ENCODE results near the gene PDE10A.
A peak's percentile ranks its signal among the peaks of the same experiment; 100 is the strongest.

The PDE10A gene

DNA sequence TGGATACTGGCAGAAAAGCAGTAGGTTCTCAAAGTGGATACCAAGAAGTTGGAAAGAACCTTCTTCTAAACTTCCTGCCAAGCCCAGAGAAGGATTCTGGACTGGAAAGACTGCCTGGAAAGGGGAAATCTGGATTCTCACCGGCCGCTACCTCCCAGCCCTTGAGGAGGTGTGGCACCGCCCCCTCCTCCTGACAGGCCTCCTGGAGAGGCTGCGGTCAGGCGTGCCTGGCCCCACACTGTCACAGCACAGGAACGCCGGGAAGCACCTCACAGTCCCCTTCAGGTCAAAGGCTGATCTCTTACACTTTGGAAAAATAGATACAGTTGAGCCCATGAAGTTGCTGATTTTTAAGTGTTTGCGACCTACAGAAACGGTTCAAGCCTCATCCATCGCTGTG, 16.3 kb upstream of the PDE10A start:
- no peak overlapping the region for H3K4me3 ChIP-seq (ENCODE audit: low read depth, low read length)
- DNase-seq (ENCODE audit: low read depth) = no peak

- no peak for DNase-seq (ENCODE audit: low read depth)
- H3K4me3 ChIP-seq (ENCODE audit: low read depth, low read length) = no peak overlapping the region
Measured at GRCh38 chr6:165678904-165679303, 15.9 kb upstream of the PDE10A start.

GRCh38 chr6:165678429-165678828, 15.4 kb upstream of the PDE10A start:
- H3K4me3 ChIP-seq (ENCODE audit: low read depth, low read length) = no peak overlapping the region
- DNase-seq (ENCODE audit: low read depth) = no peak

GRCh38 chr6:165677091-165677490, 14.1 kb upstream of the PDE10A start:
- no peak overlapping the region for H3K4me3 ChIP-seq (ENCODE audit: low read depth, low read length)
- DNase-seq (ENCODE audit: low read depth) = no peak

GRCh38 chr6:165676435-165677068, 13.5 kb upstream of the PDE10A start:
- H3K4me3 ChIP-seq (ENCODE audit: low read depth, low read length) = no peak overlapping the region
- no peak for DNase-seq (ENCODE audit: low read depth)

DNA sequence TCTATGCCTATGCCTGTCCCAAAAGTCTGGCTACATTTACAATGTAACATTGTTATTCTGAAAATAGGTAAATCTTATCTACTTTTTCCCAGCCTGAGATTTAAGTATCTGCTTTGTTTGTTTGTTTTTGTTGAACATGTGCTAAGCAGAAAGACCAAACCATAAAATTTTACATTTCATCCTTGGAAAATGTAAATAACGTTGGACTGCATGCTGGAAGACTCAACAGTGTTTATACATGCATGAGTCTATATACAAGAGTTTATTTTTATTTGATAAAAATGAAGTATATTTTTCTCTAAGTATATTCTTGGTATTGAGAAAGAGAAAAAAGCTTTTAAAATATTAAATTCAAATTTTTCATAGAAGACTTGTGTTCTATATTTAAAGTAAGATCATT, 12.1 kb upstream of the PDE10A start:
- no peak for DNase-seq (ENCODE audit: low read depth)
- no peak overlapping the region for H3K4me3 ChIP-seq (ENCODE audit: low read depth, low read length)

GRCh38 chr6:165674155-165675029, 11.4 kb upstream of the PDE10A start:
- no peak overlapping the region for H3K4me3 ChIP-seq (ENCODE audit: low read depth, low read length)
- no peak for DNase-seq (ENCODE audit: low read depth)

- no peak overlapping the region for H3K4me3 ChIP-seq (ENCODE audit: low read depth, low read length)
- no peak for DNase-seq (ENCODE audit: low read depth)
Measured at GRCh38 chr6:165671222-165671768, 8.3 kb upstream of the PDE10A start.

- no peak overlapping the region for H3K4me3 ChIP-seq (ENCODE audit: low read depth, low read length)
- no peak for DNase-seq (ENCODE audit: low read depth)
Measured at GRCh38 chr6:165668951-165669350, 5.9 kb upstream of the PDE10A start.

DNA sequence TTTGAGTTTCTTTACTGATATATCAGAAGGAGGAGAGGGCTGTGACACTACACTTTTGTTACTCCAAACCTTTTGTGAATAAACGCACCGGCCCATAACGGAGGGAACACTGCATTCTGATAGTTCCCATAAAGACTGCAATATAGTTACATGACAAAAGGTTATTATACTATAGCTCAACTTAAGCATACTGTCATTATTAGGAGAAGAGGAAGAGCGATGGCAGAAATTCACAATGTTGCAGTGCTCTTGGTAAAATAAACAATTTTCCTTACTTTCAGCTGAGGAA, 2.3 kb upstream of the PDE10A start:
- DNase-seq (ENCODE audit: low read depth) = no peak
- H3K4me3 ChIP-seq (ENCODE audit: low read depth, low read length) = no peak overlapping the region

DNA sequence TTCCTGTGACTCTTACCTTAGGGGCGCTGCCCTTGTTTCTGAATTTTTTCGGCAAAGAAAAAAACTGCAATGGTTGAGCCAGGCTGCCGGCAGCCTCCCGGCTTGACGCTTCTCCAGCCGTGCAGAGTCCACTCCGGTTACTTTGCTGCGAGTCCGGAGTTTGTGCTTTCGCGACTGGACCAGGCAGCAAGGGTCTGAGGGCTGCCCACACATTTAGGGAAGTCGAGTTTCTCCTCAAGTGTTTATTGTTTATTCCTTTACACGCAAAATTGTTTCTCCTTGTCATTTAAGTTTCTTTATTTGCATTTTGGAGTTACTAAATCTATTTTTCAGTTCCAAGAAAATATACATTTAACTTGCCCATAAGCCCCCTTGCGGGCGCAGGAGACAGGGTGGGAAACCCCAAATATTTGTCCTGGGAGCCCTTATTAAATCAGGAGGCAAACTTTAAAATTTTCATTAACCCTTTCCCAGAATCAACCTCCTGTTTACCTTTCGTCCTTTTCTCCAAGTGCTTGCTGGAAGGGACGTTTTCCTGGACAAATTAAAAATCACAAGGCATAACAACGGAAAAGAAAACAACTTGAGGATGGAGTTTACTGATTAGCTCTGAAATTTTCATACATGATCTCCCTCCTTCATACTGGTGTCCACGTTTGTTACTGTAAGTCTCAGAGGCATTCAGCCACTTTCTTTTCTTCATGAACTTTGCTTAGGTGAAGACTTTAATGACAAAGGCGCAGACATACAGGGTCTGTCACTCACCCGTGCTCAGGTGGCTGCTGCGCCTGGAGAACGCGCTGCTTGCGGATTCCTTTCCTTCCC, 1.7 kb upstream of the PDE10A start:
- peak overlapping the region; percentile 60 for H3K4me3 ChIP-seq (ENCODE audit: low read depth, low read length)
- no peak for DNase-seq (ENCODE audit: low read depth)

DNA sequence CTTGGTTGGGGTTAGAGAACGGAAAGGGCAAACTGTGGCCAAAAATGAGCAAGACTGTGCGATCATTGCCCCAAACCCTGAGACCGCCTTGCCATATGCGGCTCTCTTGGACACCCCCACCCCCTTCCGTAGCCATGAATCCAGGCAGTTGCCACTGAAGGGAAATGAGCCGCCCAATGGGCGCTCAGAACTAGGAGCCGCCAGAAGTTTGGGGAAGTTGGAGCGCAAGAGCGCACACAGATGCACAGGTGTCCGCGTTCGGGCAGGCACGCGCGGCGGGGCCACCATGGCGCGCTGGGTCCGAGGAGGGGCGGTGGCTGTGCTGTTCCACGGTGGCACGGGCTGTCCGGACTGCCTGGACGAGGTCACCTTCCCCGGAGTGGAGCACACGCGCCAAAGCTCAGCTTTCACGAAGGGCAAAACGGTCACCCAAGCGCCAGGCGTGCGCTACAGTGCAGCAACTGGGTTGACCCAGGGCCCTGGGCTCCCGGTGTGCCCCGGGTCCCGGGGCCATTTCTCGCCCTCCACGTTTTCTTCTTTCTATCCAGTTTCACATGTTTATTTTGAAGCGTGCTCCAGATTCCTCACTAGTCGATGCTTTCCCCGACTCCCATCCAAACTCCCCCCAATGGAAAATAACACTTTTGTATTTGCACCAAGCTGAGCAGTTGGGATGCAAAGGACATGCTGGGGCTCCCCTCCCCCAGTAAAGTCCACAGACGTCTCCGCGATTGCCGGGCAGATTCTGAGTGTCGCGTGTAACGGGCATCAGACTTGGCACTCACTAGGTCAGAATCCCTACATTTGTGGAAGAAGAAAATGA, 906 bp upstream of the PDE10A start:
- DNase-seq (ENCODE audit: low read depth) = no peak
- H3K4me3 ChIP-seq (ENCODE audit: low read depth, low read length) = peak overlapping the region; percentile 60

- H3K4me3 ChIP-seq (ENCODE audit: low read depth, low read length) = peak overlapping the region; percentile 60
- no peak for DNase-seq (ENCODE audit: low read depth)
Measured at GRCh38 chr6:165663377-165663735, 315 bp upstream of the PDE10A start.

GRCh38 chr6:165662041-165662748, 846 bp downstream of the PDE10A start:
- no peak for DNase-seq (ENCODE audit: low read depth)
- peak overlapping the region; percentile 60 for H3K4me3 ChIP-seq (ENCODE audit: low read depth, low read length)

DNA sequence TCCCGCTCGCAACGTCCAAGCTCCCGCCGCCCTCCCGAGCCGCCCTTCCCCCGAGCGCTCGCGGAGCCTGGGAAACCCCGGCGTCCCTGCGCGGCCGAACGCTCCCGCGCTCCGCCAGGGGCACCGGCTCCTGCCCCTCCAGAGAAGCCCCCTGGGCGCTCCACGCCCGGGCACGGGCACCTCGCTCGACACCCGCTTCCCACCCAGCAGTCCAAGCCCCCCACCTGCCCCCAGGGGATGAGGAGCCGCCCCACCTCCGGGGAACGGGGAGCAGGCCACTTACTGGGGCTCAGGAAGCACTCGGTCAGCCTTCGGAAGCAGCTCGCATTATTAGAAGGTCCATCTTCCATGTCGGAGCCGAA, 1.4 kb downstream of the PDE10A start:
- no peak for DNase-seq (ENCODE audit: low read depth)
- peak overlapping the region; percentile 60 for H3K4me3 ChIP-seq (ENCODE audit: low read depth, low read length)

DNA sequence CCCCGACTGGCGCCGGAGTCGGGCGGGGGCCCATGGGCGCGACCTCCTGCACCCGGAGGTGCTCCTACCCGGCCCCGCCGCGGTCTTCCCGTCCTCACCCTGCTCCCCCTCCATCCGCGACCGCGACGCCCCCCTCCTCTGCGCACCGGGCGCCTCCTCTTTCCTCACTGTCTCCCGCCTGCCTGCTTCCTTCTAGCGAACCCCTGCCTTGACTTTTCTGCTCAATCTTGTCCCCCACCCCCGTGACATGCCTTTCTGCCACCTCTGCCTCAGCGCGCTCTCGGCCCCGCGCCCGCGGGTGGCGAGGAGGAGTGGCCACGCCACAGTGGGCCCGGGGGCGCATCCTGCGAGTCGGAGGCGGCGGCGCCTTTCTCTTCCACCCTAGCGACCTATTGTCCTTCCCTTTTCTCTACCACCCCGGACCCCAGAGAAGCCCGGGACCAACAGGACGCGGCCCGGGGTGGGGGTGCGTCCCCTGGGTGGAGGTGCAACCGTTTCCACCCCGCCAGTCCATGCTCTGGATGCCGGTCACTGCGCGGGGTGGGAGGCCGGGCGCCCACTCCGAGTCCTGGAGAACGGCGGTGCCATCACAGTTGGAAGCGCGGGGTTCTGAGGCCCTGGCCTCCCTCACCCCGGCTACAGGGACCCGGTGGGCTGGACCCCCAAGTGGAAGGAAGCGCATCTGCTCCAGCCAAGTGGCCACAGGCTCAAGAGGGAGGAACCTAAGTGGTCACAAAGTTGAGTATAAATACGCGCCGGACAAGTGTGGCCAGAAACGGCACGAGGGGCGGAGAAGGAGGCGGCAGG, 2.0 kb downstream of the PDE10A start:
- no peak for DNase-seq (ENCODE audit: low read depth)
- peak overlapping the region; percentile 60 for H3K4me3 ChIP-seq (ENCODE audit: low read depth, low read length)

DNA sequence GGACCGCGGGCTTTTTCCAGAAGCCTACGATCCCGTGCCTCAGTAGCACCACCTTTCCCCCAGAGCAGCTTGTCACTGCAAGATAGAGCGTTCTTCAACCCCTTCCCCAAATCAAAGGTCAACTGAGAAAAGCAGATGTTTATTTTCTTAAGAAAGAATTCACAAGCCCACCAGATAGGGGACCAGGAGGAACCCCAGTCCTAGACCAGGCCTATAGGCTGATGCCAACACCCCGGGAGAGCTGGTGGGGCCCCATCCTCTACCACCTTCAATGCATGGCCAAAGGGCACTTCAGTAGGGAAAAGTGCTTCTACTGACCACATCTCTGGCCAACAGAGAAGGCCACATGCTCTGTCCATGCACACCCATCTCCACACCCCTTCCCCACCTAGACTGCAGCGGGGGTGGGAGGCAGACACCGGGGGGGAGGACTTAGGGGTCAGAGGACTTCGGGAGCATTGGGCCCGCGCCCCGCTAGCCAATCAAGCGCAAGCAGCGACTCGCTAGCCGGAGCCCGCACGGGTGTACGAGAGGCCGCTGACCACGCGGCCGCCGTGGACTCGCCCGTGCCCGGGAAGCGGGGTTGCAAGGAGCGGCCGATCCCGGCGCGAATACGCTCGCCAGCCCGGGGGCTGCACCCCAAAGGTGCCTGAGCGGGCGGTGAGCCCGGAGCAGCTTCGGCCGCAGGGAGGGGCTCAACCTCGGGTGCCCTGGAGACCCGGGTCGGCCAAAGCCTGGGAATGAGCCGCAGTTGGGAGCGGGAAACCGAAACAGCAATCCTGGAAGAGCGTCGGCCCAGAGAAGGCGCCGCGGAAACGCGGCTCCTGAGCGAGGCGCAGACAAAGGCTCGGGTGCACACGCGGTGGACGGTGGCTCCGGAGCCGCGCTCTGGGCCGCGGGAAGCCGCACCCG, 2.8 kb downstream of the PDE10A start:
- H3K4me3 ChIP-seq (ENCODE audit: low read depth, low read length) = peak overlapping the region; percentile 60
- DNase-seq (ENCODE audit: low read depth) = no peak

All from skeletal muscle cell (primary cell).